Loucy (cell line): ENCODE results near the gene DLK1.

ENCODE experiments used
- EZH2phosphoT487 ChIP-seq: fragments of 200-600 bp; IDR thresholded peaks from 2 replicates; pipeline ENCODE4 v1.6.1; 2018; ENCODE audit warnings: antibody characterized with exemption, mild to moderate bottlenecking, moderate library complexity, borderline replicate concordance
- TF ChIP-seq, protein P1 (sequence below): fragments of 200-600 bp; sonication (generic); conservative IDR thresholded peaks from 2 replicates; pipeline ENCODE4 v1.5.1; 2014; ENCODE audit warnings: mild to moderate bottlenecking, antibody characterized with exemption, low read length

DNA sequence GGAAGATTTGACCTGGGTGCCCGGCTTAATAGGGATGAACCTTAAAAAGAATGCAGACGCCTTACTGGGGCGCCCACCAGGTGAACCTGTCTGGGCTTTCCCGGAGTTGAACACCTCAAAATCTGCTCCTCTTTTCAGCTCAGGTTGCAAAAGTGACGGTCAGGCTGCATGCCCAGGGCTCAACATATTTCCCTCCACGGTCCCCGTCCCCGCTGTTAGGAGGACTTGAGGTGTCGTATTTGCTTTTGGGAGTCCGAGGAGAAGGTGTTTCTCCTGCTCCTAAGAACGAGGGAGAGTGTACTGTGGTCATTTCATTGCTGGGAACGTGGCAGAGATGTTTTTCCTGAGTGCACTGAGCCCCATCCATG, 1.2 kb downstream of the DLK1 start:
- TF ChIP-seq, protein P1, sequence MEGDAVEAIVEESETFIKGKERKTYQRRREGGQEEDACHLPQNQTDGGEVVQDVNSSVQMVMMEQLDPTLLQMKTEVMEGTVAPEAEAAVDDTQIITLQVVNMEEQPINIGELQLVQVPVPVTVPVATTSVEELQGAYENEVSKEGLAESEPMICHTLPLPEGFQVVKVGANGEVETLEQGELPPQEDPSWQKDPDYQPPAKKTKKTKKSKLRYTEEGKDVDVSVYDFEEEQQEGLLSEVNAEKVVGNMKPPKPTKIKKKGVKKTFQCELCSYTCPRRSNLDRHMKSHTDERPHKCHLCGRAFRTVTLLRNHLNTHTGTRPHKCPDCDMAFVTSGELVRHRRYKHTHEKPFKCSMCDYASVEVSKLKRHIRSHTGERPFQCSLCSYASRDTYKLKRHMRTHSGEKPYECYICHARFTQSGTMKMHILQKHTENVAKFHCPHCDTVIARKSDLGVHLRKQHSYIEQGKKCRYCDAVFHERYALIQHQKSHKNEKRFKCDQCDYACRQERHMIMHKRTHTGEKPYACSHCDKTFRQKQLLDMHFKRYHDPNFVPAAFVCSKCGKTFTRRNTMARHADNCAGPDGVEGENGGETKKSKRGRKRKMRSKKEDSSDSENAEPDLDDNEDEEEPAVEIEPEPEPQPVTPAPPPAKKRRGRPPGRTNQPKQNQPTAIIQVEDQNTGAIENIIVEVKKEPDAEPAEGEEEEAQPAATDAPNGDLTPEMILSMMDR = no peak
- TF ChIP-seq EZH2phosphoT487 = no peak
